GM13977 (cell line): Measurements from ENCODE around the gene STARD3.

Experiments
- DNase-seq: peaks from one replicate; pipeline ENCODE4 v3.0.0; 2012; ENCODE audit warnings: low spot score
- CTCF ChIP-seq: IDR thresholded peaks from 2 replicates; pipeline ENCODE4 v1.5.1; 2012; ENCODE audit warnings: mild to moderate bottlenecking, control low read depth; ENCODE audit not compliant: insufficient read depth; ENCODE audit errors: extremely low read depth, missing control alignments
- in situ Hi-C: fragments of 300-500 bp; cut with MboI; formaldehyde crosslinking; loops from one replicate; pipeline ENCODE4 v1.12.0; 2022; ENCODE audit warnings: low sequenced_read_pairs, low pct_unique_long_range_greater_than_20kb, mixed read lengths, inconsistent platforms; ENCODE audit not compliant: unreplicated experiment

Gene STARD3

GRCh38 chr17:39605492-39606433 lies 31.2 kb upstream of the STARD3 start:
- in situ Hi-C loops = no loop called here
- no peak for DNase-seq

GRCh38 chr17:39606434-39607056 lies 30.4 kb upstream of the STARD3 start:
- no peak for DNase-seq
- no peak for TF ChIP-seq CTCF
- in situ Hi-C loops = no loop called here

More at GRCh38 chr17:39605492-39606433, 31.2 kb upstream of the STARD3 start:
- no peak for TF ChIP-seq CTCF

GRCh38 chr17:39607057-39607850 lies 29.7 kb upstream of the STARD3 start:
- in situ Hi-C loops = no loop called here
- no peak for TF ChIP-seq CTCF
- DNase-seq = no peak

- no peak for DNase-seq
- in situ Hi-C loops = no loop called here
- no peak for TF ChIP-seq CTCF
Measured at GRCh38 chr17:39607851-39608130, 29.2 kb upstream of the STARD3 start, which contains the start of gene NEUROD2. Gene NEUROD2, minus strand, starts transcription at chr17:39607920. Its CDS starts 1,321 bp downstream, at chr17:39606599.

- in situ Hi-C loops = no loop called here
- DNase-seq = no peak
- TF ChIP-seq CTCF = no peak
Measured at GRCh38 chr17:39608142-39608981, 28.6 kb upstream of the STARD3 start.

- no peak for TF ChIP-seq CTCF
- in situ Hi-C loops = no loop called here
- DNase-seq = no peak
Measured at GRCh38 chr17:39609416-39610025, 27.4 kb upstream of the STARD3 start.
